Stimulated activated CD8-positive, alpha-beta memory T cell treated with anti-CD3 and anti-CD28 coated beads, Interleukin-12 subunit alpha, Interleukin-12 subunit beta, amount 100 ng/mL, for 4 hours (primary cell): ENCODE results near the gene IFITM10.

ENCODE experiments used
- DNase-seq: peaks from one replicate; pipeline ENCODE4 v3.0.0-alpha.2; 2020; ENCODE audit warnings: low read depth

The IFITM10 gene

GRCh38 chr11:1737080-1737757, 13.2 kb downstream of the IFITM10 start:
- DNase-seq: no peak

- DNase-seq: no peak
Observed at GRCh38 chr11:1736447-1736992, 13.9 kb downstream of the IFITM10 start.

GRCh38 chr11:1735271-1735670, 15.1 kb downstream of the IFITM10 start:
- DNase-seq: no peak

GRCh38 chr11:1734641-1735081, 15.7 kb downstream of the IFITM10 start:
- no peak for DNase-seq

- DNase-seq: no peak
Observed at GRCh38 chr11:1733716-1734640, 16.4 kb downstream of the IFITM10 start.

- no peak for DNase-seq
Observed at GRCh38 chr11:1733009-1733715, 17.2 kb downstream of the IFITM10 start.

- no peak for DNase-seq
Observed at GRCh38 chr11:1732418-1733008, 17.9 kb downstream of the IFITM10 start.

- no peak for DNase-seq
Observed at GRCh38 chr11:1731451-1732059, 18.8 kb downstream of the IFITM10 start.

- DNase-seq: no peak
Observed at GRCh38 chr11:1730059-1730629, 20.3 kb downstream of the IFITM10 start.

- DNase-seq: no peak
Observed at GRCh38 chr11:1729692-1730011, 20.7 kb downstream of the IFITM10 start.

GRCh38 chr11:1728931-1729691, 21.3 kb downstream of the IFITM10 start:
- DNase-seq: no peak

- DNase-seq: no peak
Observed at GRCh38 chr11:1728301-1728700, 22.1 kb downstream of the IFITM10 start.

GRCh38 chr11:1727861-1728260, 22.5 kb downstream of the IFITM10 start:
- DNase-seq: no peak

GRCh38 chr11:1727096-1727690, 23.2 kb downstream of the IFITM10 start:
- DNase-seq: no peak

- DNase-seq: no peak
Observed at GRCh38 chr11:1719781-1720180, 30.6 kb downstream of the IFITM10 start.

- DNase-seq: no peak
Observed at GRCh38 chr11:1718326-1718725, 32.1 kb downstream of the IFITM10 start.

- no peak for DNase-seq
Observed at GRCh38 chr11:1717745-1718144, 32.6 kb downstream of the IFITM10 start.

GRCh38 chr11:1714908-1715885, 35.2 kb downstream of the IFITM10 start:
- no peak for DNase-seq

GRCh38 chr11:1708716-1709115, 41.7 kb downstream of the IFITM10 start:
- no peak for DNase-seq
